Activated CD8-positive, alpha-beta memory T cell treated with anti-CD3 and anti-CD28 coated beads, Interleukin-2, amount 50 U/mL, for 1 hour (primary cell): ENCODE results near the gene NKX2-3.

Experiments used
- DNase-seq: peaks from one replicate; pipeline ENCODE4 v3.0.0-alpha.2; 2020; ENCODE audit errors: extremely low read depth

The NKX2-3 gene

DNA sequence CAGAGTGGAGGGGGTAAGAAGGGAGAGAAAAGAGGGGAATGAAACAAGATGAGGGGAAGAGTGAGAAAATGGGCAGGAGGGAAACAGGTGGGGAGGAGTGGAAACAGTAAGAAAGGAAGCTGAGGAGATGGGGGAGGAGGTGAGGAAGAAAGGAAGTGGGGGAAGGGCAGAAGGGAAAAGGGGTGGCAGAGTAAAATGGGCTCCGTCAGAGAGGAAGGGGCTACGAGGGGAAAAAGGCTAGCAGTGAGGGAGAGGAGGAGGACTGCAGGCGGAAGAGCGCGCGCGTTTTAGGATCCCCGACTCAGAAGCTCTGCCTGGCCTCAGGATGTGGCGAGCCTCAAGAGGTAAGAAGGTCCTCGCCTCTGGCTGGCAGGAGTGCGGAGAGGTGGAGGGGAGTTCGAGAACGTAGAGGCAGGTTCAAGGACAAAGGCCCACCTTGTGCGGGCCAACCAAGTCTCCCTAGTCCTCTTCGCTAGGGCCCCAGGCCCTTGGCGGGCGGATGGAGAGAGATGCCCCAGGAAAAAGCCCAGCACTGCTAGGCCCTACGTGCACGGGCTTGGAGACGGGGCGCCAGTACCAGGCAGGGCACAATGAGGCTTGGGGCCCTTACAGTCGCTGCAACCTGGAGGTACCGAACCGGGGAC, 5.8 kb upstream of the NKX2-3 start:
- DNase-seq, result no peak

DNA sequence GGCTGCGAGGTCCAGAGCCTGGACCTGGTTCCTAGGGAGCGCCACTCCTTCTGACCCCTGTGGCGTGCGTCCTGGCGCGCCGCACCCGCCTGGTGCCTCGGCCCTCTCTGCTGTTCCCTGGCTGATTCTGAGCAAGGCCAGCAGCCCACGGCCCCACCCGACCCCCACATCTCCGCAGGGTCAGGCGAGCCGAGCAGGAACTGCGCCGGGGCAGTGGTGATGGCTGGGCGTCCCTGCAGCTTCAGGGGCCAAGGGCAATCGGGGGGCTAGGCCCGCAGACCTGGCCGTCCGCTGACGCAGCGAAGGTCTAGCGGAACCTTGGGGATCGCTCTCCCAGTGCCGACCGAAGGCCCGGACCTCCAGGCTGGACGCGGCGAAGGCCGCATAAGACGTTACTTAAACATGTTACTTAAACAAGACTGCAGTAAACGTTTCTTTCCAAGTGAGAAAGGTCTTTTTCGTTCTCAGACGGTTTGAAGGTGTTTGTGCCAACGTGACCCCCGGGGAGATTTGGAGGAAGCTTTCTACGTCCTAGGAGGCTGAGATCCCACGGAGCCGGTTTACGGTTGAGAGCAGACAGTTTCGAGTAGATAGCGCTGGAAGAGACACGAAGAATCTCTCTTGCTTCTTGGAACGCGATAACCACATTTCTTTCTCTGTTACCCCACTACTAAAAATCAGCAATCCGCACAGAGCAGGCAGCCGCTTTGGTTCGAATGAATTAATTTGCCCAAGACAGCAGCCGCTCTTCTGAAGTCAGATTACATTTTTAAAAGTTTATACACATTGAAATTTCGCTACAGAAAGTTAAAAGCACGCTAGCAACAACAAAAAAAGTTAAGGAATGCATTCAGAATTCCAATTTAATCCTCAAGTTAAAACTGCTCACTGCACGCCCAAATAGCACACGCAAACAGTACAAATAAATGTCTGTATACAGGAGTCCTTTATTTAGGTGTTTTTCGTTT, 4.9 kb upstream of the NKX2-3 start:
- no peak for DNase-seq

DNA sequence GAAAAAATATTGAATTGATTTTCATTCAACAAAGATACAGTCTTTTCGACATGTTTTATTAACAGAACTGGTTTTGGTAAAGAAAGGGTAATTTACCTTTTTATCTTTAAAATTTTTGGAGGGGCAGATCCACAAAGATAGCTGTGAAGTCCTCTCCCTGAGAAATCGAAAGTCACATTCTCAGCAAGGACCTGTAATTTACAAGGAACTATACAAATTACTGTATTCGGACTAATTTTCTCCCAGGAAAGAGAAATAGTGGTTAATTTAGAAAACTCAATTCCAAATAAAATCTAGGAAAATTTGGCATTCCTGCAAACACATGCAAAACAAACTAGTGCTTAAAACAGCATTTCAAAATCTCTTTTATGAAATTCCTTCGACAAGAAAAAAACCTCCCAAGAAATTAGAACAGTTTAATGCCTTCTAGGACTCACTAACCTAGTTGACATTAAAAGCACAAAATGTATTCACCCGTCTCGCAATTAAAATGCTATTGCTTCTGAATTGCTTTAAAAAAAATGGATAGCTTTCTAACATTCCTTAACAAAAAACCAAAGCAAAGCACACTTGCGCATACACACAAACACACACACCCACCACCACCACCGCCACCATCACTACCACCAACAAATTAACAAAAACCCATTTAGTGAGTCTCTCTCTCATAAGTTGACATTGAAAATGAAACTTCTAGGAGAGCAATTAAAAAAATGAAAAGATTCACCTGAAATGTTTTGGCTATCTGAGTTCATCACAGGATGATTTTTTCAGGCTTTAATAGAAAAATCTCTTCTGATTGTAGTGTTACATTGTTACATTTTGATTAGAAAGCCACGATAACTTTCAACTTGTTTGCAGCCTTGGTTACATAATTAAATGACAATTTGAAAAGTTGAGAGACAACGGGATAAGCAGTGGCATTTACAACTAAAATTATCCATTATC, 4.0 kb upstream of the NKX2-3 start:
- DNase-seq, result no peak

DNA sequence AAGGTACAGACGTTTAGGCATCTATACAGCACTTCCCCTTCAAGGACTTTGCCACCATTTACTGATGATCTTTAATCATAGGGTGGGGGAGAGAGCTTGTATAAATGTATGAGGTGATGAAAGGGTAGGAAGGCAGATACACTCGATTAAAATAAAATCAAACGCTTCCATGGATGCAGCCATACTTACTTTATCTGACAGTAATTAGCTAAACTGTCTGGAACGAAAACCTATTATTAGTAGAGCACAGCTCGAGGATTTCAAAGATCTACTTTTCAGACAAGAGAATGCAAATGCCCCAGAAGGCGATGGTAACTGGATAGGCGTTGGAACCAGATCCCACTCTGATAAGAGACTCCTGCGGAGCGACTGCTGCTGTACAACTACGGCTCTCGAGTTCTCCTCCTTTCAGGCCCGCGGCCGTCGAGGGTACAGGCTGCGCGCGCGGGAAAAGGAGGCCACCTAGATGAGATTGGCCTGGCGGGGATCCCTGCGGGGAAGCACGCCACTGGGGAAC, 3.1 kb upstream of the NKX2-3 start:
- DNase-seq, result no peak

DNA sequence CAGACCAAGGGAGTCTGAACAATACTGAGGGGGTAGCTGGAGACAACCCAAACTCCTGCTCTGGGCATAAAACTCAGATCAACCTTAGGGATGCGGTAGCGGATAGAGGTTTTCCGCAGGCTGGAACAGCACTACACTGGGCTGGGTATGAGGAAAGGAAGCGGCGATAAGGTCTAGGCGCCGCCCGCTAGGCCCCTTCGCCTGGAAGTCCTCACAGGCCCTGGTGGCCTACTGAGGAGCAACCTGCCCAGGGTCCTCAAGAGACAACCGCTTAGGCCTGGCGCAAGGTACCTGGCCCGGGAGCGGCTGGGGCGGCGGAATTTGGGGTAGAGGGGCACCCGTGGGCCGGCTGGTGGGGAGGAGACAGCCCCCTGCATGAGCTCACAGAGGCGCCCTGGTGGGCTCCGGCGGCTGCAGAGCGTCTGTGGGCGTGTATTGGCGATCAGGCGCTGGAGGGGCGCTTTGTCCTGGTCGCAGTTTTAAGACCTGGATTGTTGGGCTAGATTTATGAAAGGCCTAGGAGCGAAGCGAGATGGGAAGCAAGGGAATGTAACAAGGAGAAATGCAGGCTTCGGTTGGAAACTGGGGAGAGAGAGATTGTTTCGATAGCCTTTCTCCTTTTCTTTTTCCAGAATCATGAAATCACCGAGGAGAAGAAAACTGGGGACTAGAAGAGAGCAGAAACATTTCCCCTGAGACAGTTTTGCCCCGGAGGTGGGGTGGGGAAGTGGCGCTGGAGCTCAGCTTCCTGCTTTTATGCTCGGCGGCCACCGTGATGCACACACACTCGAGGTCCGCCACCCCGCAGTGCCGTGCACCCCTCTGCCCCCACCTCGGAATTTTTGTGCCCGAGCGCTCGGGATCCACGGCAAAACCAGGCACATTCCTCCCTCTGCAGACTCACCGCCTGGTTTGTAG, 2.4 kb upstream of the NKX2-3 start:
- DNase-seq, result no peak

DNA sequence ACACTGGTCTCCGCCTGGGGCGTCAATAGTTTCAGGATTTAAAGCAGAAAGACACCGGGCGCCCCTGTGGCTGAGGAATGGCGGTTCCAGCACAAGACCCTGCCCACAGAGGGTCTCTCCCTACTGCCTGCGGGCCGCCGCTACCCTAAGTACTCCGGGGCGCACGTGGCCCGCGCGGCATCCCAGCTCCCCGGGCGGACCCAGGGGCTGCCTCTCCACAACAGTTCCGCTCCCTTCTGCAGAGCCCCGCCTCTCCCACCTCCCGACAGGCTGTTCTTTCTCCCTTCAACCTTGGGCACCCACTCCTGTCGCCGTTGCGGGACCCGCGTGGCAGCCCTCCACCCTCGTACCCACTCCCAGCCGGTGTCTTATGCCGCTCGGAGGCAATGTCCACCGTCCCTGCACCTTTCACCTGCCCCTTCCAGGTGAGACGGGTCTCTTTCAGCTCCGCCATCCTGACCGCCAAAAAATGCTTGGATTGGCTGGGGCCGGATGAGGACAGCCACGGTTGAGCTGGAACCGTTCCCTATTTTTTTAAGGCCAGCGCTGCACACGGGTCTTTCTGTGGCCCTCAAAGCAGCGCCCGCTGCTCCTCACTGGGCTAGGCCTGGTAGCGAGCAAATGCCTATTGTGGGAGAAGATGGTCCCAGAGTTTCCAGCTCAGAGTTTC, 1.6 kb upstream of the NKX2-3 start:
- no peak for DNase-seq

DNA sequence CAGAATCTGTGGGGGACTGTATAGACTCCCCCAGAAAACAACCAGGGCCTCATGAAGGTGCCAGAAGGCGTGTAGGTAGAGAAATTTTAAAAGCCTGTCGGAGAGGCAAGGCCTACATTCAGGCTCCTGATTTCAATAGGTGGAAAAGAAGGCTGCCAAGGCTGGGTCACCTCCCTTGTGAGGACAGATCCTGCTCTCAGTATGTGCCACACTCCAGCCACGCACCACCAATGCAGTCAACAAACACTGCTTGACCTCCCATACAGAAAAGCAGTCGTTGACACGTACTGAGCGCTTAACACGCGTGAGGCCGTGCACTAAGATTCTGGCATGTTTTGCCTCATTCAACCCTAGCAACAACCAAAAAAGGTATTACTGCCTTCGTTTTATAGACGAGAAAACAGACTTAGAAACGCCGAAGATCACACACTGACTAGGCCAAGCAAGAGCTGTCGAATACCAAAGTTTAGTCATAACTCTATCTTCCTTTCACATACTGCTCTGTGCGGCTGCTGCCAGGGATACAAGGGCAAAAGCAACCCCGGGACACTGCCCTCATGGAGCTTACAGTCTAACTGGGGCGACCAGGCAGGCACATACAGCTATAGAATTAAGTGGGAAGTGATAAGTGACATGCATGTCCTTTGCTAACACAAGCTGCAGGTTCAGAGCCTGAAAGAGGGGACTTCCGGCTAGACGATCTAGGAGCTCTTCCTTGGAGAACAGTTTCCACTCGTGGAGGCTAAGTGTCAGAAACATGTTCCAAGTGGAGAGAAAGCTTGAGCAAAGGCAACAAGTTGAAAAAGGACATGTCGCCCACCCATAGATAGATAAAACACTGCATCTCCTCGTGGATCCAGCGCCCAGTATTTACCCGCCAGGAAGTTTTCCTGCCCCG, 797 bp upstream of the NKX2-3 start:
- DNase-seq, result no peak

DNA sequence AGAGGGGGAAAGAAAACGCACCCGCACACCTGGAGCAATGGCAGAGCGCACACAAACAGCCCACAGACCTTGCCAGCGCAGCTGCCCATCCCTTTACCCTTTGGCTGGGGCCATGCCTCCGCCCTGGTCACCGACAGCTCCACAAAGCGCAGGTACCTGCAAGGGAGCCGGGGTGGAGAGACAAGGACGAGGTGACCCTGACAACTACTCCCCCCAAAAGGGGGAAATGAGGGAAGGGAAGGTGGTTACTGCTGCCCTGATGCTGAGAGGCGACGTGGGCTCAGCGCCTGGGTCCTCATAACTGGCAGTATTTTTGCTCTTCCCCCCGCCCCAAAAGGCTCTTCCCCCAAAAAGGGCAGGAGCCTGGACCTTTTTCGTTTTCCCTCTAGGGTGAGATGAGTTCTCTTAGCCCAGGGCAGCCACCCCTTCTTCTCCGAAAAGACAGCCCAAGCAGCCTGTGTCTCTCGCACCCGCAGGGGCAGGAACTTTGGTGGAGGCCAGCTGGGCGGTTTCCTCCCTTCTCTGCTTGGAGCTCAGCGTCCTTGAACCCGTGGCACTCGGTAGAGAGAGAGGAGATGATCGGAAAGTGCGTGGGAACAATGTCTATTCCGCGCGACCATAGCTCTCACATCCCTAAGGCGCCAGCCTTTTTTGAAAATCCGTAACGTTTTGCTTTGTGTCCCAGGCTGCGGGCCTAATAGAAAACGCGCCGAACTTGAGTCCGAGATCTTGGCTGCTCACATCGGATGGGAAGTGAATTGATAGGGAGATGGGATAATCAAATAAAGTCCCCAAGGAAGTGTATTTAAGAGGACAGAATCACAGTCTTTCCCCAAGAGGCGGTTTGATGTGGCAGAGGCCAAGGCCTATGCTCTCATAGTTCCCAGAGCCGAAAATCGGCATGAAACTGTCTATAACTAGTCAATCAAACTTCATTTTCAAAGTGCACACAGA, 1.0 kb downstream of the NKX2-3 start:
- no peak for DNase-seq

DNA sequence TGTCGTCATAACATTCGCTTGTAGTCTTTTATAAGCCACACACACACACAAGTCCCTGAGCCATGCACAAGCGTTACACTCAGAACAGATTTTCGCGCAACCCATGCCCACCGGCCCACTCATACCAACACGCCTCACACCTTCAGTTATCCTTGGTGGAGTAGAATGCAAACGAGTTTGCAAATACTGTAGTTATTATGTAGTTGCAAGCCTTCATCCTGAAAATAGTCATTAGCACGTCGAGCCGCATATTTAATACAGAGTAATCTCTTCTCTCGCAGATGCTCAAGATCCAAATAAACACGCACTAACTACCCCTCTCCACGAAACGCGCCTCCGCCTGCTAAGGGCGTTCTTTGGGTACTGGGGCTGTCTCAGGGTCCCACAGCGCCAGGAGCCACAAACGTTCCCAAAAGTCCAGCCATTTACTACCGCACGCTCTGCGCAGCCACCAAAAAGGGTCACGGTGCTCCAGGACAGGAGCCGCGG, 1.8 kb downstream of the NKX2-3 start:
- DNase-seq, result no peak

DNA sequence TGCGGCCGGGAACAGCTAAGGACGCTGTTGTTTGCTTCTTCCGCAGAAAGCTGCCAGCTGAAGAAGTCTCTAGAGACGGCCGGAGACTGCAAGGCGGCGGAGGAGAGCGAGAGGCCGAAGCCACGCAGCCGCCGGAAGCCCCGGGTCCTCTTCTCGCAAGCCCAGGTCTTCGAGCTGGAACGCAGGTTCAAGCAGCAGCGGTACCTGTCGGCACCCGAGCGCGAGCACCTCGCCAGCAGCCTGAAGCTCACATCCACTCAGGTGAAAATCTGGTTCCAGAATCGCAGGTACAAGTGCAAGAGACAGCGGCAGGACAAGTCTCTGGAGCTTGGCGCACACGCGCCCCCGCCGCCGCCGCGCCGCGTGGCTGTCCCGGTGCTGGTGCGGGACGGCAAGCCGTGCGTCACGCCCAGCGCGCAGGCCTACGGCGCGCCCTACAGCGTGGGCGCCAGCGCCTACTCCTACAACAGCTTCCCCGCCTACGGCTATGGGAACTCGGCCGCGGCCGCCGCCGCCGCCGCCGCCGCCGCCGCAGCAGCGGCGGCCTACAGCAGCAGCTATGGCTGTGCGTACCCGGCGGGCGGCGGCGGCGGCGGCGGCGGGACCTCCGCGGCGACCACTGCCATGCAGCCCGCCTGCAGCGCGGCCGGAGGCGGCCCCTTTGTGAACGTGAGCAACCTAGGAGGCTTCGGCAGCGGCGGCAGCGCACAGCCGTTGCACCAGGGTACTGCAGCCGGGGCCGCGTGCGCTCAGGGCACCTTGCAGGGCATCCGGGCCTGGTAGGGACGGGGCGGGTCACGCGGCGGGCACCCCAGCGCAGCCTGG, 2.4 kb downstream of the NKX2-3 start:
- DNase-seq, result no peak

DNA sequence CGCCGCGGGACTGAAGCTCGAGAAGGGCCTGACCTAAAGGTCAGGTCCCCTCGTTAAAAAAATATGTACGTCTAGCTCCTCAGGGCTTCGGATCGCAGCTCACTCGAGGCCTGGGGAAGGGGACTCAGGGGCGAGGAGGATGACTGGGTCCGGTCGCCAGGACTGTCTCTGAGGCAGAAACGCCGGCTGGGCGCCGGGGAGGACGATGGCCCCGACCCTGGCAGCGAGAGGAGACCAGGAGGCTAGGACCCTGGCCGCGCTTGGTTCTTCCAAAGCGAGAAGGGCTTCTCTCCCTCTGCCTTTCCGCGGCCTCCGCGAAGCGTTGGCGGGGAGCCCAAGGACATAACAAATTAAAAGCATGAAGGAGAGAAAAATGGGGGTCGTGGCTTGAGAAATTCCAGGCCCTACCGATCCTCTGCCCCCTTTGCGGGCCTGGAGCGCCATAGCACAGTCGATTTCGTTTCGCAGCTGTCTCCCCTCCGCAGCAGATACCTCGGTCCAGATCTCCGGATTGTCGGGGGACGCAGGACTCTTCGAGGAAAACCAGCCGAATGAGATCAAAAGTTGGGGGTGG, 3.1 kb downstream of the NKX2-3 start:
- DNase-seq, result no peak

DNA sequence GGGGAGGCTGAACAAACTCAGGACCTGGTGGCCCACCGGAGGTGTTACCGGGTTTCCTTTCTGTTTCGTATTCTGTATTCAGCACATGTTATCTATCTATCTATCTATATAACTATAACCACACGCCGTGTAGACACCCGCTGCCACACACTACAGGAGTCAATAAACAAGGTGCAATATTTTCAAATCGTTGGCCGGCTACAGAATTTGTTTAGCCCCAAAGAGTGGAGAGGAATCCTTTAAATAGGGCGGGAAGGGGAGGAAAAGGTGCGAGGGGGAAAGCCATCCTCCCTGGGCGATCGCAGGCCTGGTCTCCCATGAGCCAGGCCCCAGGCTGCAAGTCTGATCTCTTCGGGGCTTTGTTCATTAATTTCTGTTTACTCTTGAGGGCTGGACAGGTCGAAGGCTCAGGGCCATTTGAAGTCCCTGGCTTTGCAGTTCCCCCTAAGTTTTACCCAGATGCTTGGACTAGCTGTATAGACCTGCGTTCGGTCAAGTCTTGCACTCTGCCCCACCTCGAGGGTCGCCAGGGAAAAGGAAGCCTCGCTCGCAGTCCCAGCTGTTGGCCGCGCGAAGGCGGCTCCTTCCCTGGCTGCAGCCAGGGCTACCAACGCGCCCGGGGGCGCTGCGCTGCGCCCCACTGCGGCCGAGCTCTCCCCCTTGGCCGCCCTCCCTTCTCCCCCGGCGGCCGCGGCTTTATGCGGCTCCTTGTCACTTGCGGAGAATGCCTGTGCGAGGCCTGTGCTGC, 3.8 kb downstream of the NKX2-3 start:
- DNase-seq, result no peak

DNA sequence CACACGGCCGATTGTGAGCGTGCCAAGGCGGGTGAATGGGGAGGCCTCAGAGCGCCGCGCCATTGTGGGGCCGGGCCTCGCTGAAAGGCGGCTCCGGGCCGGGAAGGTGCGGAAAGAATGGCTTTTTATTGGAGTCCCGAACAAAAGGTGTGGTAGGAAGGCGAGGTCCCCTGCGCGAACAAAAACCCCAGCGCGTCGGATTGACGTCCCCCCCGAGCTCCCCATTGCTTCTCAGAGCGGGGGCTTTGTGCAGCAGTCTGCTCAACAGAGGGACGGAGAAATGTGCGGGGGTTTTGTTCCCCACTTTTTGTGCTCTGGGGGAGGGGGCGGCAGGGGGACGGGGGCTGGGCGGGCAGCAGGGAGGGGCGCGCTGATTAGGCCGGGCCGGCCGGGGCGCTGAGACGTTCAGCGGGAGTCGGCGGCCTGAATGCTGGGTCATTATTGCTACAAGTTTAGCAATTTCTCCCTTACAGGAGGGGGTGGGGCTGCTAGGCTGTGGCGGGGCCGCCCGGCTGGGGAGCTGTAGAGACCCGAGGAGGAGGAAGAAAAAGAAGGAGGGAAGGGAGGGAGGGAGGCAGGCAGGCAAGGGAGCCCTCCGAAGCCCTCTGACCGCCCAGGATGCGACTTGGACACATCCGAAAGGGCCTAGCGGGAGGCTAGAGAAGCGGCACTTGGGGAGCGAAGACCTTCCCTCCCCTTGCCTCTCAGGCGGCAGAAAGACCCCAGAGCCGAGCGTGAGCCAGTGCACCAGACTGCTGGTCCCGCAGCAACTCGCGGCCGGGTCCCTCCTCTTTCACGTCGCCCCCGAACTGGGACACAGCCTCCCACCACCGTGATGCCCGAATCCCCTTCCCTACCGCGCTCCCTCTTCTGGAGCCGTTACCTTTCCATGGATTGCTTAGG, 4.6 kb downstream of the NKX2-3 start:
- DNase-seq, result no peak

DNA sequence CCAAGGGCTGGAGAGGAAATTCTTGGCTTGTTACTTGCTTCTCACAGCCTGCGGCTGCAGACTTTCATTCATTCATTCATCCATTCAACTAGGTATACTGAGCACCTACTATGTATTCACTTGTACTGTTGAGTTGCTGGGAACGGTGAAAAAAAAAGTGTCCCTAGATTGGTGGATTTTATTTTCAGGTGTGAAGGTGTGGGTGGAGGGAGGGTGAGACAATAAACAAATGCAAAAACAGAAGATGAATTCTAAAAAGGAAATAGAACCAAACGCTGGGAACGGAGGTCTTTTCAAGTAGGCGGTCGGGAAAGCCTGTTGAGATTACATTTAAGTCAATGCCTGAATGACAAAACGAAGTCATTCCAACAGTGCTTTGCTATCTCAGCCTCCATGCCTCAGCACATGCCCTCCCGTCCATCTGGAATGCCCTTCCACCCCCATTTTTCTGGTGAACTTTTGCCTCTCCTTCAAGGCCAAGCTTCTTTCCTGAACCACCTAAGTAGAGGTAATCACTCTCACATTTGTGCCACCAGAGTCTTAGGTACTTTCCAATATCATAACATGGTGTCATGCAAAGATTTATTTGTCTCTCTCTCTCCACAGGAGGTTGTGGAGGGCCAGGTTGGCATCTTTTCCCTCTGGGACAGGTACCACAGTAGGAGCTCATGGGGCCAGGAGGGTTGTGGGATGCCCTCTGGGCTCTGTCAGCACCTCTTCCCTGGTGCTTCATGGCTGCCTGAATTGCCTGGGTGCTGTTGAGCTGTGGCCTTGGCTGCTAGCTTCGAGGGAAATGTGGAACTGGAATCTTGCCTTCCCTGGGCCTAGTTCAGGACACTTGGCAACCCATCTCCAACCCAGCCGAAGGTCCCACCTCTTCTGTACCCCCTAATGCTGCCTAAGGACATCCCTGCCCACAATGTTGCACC, 5.5 kb downstream of the NKX2-3 start:
- DNase-seq, result no peak
